ENCODE results near the gene CFAP99.
"Not testable (repeated sequence)": the region's sequence is repeated elsewhere in the genome, so short reads cannot be mapped to it uniquely, and the experiment has no call there.

Gene CFAP99

GRCh38 chr4:2412885-2413716 lies 5.7 kb upstream of the CFAP99 start:
- DNase-seq, result no peak

- no peak for DNase-seq
Measured at GRCh38 chr4:2413821-2414610, 4.7 kb upstream of the CFAP99 start.

GRCh38 chr4:2415213-2415612 lies 3.5 kb upstream of the CFAP99 start:
- DNase-seq, result no peak

- no peak for DNase-seq
Measured at GRCh38 chr4:2415881-2416563, 2.7 kb upstream of the CFAP99 start.

- no peak for DNase-seq
Measured at GRCh38 chr4:2416564-2417225, 2.1 kb upstream of the CFAP99 start.

- no peak for DNase-seq
Measured at GRCh38 chr4:2417226-2417764, 1.5 kb upstream of the CFAP99 start.

GRCh38 chr4:2417765-2418649 lies 748 bp upstream of the CFAP99 start, which contains the start of gene ZFYVE28:
ZFYVE28 (minus strand) TSS chr4:2418645; CDS start chr4:2418323, 322 bp downstream.
- DNase-seq, result no peak

- no peak for DNase-seq
Measured at GRCh38 chr4:2419814-2420213, 1.1 kb downstream of the CFAP99 start.

- DNase-seq, result no peak
Measured at GRCh38 chr4:2421928-2422327, 3.2 kb downstream of the CFAP99 start.

GRCh38 chr4:2423066-2423465 lies 4.3 kb downstream of the CFAP99 start:
- no peak for DNase-seq

GRCh38 chr4:2423695-2424094 lies 4.9 kb downstream of the CFAP99 start:
- no peak for DNase-seq

- no peak for DNase-seq
Measured at GRCh38 chr4:2424581-2424980, 5.8 kb downstream of the CFAP99 start.

- DNase-seq, result no peak
Measured at GRCh38 chr4:2425386-2426068, 6.8 kb downstream of the CFAP99 start.

GRCh38 chr4:2426069-2426397 lies 7.3 kb downstream of the CFAP99 start:
- no peak for DNase-seq

- no peak for DNase-seq
Measured at GRCh38 chr4:2426711-2427275, 8.0 kb downstream of the CFAP99 start.

- DNase-seq, result no peak
Measured at GRCh38 chr4:2427383-2428334, 8.9 kb downstream of the CFAP99 start.

GRCh38 chr4:2428496-2429213 lies 9.9 kb downstream of the CFAP99 start:
- DNase-seq, result no peak

- DNase-seq, result not testable (repeated sequence)
Measured at GRCh38 chr4:2429945-2430757, 11.4 kb downstream of the CFAP99 start.
